Type B pancreatic cell (in vitro differentiated cells): ENCODE results near the gene SRPK2. TPM values are rescaled to one million over a fixed set of nuclear protein-coding genes. Genes with fewer than 3 reads are reported as not detected.

Experiments used
- DNase-seq: peaks from one replicate; pipeline ENCODE4 v3.0.0; 2021; ENCODE audit warnings: mixed read lengths; ENCODE audit not compliant: unreplicated experiment; ENCODE audit errors: extremely low spot score
- H3K27ac Mint-ChIP-seq: 2 replicates; pipeline ENCODE4 v1.8.0; 2021; ENCODE audit warnings: mild to moderate bottlenecking, mixed read lengths
- H3K27me3 Mint-ChIP-seq: 2 replicates; pipeline ENCODE4 v1.8.0; 2021; ENCODE audit warnings: mixed read lengths
- H3K36me3 Mint-ChIP-seq: 2 replicates; pipeline ENCODE4 v1.8.0; 2021; ENCODE audit warnings: mixed read lengths
- H3K4me1 Mint-ChIP-seq: one replicate; pipeline ENCODE4 v1.8.0; 2021; ENCODE audit warnings: mixed read lengths; ENCODE audit not compliant: unreplicated experiment
- H3K4me3 Mint-ChIP-seq: 2 replicates; pipeline ENCODE4 v1.8.0; 2021; ENCODE audit warnings: mild to moderate bottlenecking, mixed read lengths
- H3K9me3 Mint-ChIP-seq: 2 replicates; pipeline ENCODE4 v1.8.0; 2021; ENCODE audit warnings: mixed read lengths
- CTCF ChIP-seq: fragments of 200-600 bp; sonication (generic); conservative IDR thresholded peaks from 2 replicates; pipeline ENCODE4 v1.5.0; 2021; ENCODE audit warnings: antibody characterized with exemption, mild to moderate bottlenecking
- total RNA-seq: library from RNA; stranded (reverse); gene quantifications from 2 replicates; pipeline ENCODE4 v1.2.1, GENCODE V29; 2021; ENCODE audit warnings: low replicate concordance

The SRPK2 gene
- total RNA-seq, 1 donor from 2014 or later, result 36.0 TPM

DNA sequence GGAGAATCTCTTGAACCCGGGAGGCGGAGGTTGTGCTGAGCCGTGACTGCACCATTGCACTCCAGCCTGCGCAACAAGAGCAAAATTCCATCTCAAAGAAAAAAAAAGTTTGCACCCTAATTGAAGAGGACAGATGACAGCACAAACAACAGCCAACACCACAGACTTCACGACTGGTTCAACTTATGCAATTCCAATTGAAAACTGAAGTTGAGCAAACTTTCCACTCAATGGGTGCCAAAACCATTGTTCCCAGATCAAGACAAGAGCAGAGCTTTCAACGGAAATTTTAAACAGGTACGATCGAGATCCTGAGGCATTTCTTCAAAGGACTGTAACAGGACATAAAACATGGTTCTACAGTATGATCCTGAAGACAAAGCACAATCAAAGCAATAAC, 225.0 kb downstream of the SRPK2 start:
- Mint-ChIP-seq H3K27me3 (no peaks in the 10 kb centered on the region), H3K4me1 (no peaks in the 10 kb centered on the region), H3K9me3 (peaks cover 4% of the 10 kb centered on the region), H3K27ac (no peak overlapping the region), H3K4me3 (no peak overlapping the region), H3K36me3 (peaks cover 39% of the 10 kb centered on the region)
- no peak for TF ChIP-seq CTCF
- no peak for DNase-seq

GRCh38 chr7:105161366-105161765, 227.4 kb downstream of the SRPK2 start:
- Mint-ChIP-seq H3K4me3 (no peak overlapping the region), H3K36me3 (peaks cover 36% of the 10 kb centered on the region), H3K4me1 (no peaks in the 10 kb centered on the region), H3K9me3 (peaks cover 4% of the 10 kb centered on the region), H3K27ac (no peak overlapping the region), H3K27me3 (no peaks in the 10 kb centered on the region)
- TF ChIP-seq CTCF, result no peak
- no peak for DNase-seq

- Mint-ChIP-seq H3K36me3 (peaks cover 10% of the 10 kb centered on the region), H3K4me1 (no peaks in the 10 kb centered on the region), H3K9me3 (no peaks in the 10 kb centered on the region), H3K4me3 (no peak overlapping the region), H3K27ac (no peak overlapping the region), H3K27me3 (no peaks in the 10 kb centered on the region)
- no peak for DNase-seq
- TF ChIP-seq CTCF, result no peak
These were observed 231.4 kb downstream of the SRPK2 start for GRCh38 chr7:105157278-105157677.

- H3K9me3 Mint-ChIP-seq, result no peaks in the 10 kb centered on the region
- H3K4me3 Mint-ChIP-seq, result no peak overlapping the region
- H3K27me3 Mint-ChIP-seq, result no peaks in the 10 kb centered on the region
- H3K4me1 Mint-ChIP-seq, result no peaks in the 10 kb centered on the region
- H3K36me3 Mint-ChIP-seq, result peaks cover 10% of the 10 kb centered on the region
- TF ChIP-seq CTCF, result no peak
- H3K27ac Mint-ChIP-seq, result no peak overlapping the region
- DNase-seq, result no peak
These were observed 232.0 kb downstream of the SRPK2 start for GRCh38 chr7:105156731-105157130.

DNA sequence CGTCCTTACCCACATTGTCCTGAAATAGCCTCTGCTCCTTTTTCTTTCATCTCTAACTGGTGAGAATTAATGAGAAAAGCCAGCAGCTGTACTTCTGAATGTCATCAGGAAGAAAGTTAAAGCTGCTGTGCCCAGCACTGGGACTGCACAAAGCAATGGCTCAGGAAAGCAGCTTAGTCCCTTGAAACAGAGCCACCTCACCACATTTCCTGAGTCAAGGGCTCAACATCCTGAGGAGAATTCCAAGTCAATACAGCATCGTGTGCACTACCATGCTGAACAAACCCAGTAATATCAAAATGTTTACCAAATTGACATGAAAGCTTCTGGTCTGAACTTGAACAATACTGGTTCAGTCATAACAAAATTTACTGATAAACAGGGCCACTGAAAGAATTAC, 234.6 kb downstream of the SRPK2 start:
- no peak for TF ChIP-seq CTCF
- no peak overlapping the region for H3K4me3 Mint-ChIP-seq
- no peaks in the 10 kb centered on the region for H3K27me3 Mint-ChIP-seq
- H3K9me3 Mint-ChIP-seq, result no peaks in the 10 kb centered on the region
- H3K36me3 Mint-ChIP-seq, result peaks cover 15% of the 10 kb centered on the region
- H3K4me1 Mint-ChIP-seq, result no peaks in the 10 kb centered on the region
- H3K27ac Mint-ChIP-seq, result no peak overlapping the region
- no peak for DNase-seq

DNA sequence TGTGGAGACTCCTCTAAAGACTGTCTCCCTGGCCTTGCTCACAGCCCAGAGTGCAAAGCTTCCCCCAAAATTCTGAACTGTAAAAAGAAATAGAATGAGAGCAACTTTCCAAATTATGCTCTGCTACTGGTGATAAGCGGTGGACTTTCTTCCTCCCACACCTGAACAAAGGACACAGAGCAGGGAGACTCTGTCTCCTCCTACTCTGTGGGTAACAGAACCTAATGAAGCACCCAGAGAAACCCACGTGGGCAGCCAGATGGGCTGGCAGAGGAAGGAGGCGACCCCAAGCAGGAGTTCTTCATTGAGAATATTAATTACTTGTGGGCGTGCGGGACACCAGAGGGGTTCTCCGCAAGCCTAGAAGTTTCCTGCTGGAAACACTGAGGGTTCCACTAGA, 235.2 kb downstream of the SRPK2 start:
- no peak overlapping the region for H3K27ac Mint-ChIP-seq
- no peaks in the 10 kb centered on the region for H3K27me3 Mint-ChIP-seq
- no peak for TF ChIP-seq CTCF
- DNase-seq, result no peak
- no peaks in the 10 kb centered on the region for H3K9me3 Mint-ChIP-seq
- H3K4me3 Mint-ChIP-seq, result no peak overlapping the region
- H3K4me1 Mint-ChIP-seq, result no peaks in the 10 kb centered on the region
- H3K36me3 Mint-ChIP-seq, result peaks cover 15% of the 10 kb centered on the region
